Measurements from ENCODE around the gene MDK.
A peak's percentile ranks its signal among the peaks of the same experiment; 100 is the strongest.

The MDK gene

DNA sequence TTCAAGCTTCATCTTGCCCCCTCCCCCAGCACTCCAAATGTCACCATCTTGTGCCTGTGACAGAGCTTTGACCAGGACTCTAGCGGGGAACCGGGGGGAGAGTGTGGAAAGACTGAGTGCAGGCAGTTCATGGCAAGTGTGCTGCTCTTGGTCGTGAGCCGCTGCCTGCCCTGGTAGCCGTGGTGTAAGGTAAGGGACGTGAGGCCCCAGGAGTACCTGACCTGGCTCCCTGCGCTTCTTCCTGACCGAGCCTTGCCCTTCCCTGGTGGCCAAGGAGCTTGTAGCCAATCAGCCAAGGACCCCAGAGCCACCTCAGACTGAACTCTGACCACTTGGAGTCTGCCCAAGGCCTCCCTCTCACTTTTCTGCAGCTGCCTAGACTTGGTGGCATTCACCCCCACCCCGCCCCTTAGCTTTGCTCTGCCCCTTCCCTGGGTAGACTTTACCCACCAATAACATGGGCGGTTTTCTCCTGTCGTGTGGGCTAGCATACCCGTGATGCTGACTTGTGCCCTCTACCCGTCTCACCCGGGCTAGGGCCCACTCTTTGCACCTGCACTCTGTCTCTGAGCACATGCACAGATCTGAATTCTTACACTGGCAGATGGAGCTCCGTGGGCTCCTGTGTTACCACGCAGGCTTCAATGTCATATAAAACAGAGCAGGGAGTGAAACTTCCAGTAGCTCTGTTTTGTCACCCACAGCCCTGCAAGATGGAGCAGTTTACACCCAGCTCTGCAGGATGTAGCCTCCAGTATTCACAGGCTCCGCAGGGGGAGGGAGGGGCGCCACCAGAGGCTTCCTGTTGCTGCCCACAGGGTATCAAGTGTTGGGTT, 32.7 kb upstream of the MDK start:
- DNase-seq = no peak

DNA sequence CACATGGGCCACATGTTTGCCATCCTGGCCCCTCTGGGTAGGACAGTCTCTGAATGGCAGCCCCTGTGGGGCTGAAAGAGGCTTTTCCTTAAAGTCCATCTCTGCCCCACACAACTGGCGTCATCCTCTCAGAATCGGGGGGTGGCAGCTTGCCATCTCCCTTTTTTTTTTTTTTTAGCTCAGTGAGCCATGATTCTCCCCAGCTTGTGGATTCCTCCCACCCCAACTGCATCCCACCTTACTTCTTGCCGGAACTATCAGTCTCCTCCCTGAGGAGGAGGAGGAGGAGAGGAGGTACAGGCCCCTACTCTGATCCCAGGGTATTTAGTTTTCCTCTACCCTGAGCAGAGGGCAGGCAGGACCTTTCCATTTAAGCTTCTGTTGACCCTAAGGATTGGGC, 30.8 kb upstream of the MDK start:
- DNase-seq = no peak

GRCh38 chr11:46351148-46351547, 30.3 kb upstream of the MDK start:
- no peak for DNase-seq

DNA sequence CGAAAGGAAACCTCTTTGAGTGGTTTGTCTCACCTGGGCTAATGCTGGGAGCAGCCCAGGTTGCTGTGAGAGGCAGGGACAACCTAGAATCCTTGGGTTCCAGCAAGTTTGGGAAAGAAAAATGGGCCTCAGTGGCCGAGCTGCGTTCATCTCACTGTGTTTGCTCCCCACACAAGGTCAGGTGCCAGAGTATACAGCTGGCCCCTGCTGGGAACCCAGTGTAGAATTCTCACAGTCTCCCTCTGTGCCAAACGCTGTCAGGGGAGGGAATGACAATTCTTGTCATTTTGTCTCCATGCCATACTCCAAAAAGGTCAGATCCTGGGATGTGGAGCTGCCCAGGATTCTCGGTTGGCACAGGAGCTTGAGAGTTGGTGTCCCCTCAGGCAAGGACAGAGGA, 29.9 kb upstream of the MDK start:
- no peak for DNase-seq

GRCh38 chr11:46352063-46352841, 29.2 kb upstream of the MDK start:
- DNase-seq = peak; percentile 75

DNA sequence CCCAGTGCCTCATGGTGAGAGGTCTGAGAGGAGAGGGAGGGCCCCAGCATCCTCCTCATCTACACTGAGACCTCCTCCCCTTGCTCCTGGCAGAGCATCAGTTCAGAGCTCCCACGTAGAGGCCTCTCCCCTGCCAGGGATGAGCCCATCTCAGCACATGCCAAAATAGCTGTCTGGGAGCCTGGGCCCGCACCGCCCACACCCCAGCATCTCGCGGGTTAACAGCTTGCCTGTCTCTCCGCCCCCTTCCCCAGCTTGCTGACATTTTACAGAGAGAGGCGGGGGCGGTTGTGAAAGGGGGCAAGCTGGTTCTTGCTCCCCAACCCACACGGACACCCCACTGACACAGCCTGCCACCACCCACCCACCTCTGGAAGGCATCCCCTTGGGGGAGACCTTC, 27.8 kb upstream of the MDK start:
- DNase-seq = no peak

GRCh38 chr11:46356924-46357482, 24.5 kb upstream of the MDK start:
- peak; percentile 83 for DNase-seq

DNA sequence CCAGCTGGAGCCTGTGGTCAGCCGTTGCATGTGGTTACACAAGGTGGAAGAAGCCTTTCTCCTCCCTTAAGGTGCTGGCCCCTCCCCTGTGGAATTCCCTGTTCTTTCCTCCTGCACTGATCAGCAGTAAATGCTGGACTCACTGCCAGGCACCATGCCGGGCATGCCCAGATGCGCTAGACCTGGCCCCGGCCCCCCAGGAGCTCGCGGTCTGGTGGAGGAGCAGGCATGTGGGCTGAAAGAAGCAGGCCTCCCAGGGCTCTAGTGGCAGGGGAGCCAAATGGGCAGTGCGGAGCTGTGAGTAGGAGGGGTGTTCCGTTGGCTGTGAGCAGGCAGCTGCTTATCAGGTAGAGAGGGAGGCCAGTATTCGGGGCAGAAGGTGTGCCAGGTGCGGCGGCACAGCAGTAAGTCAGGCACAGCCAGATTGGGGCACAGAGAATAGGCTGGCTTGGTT, 24.0 kb upstream of the MDK start:
- DNase-seq = peak; percentile 42

- no peak for DNase-seq
Observed at GRCh38 chr11:46359953-46360352, 21.5 kb upstream of the MDK start.

DNA sequence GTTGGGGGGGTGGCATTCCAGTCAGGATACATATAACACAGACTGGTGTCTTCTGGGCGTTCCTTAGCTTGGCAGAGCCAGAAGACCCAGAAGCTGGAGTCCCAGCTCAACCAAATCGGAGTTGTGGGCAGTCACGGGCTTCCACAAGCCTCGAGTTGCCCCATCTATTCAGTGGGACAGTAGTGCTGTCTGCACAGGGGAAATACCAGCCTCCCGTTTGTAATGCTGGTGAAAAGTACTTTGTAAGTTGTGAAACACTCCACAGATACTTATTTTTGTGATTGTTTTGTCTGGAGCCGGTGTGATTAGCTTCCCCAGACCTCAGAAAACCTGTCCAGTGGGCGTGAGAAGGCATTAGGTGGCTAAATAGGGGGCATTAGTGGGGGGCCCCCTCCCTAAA, 20.6 kb upstream of the MDK start:
- peak; percentile 77 for DNase-seq

GRCh38 chr11:46361283-46362155, 19.9 kb upstream of the MDK start:
- DNase-seq = peak; percentile 90

- no peak for DNase-seq
Observed at GRCh38 chr11:46362156-46363030, 19.1 kb upstream of the MDK start.

GRCh38 chr11:46363031-46363407, 18.4 kb upstream of the MDK start:
- DNase-seq = peak; percentile 93

DNA sequence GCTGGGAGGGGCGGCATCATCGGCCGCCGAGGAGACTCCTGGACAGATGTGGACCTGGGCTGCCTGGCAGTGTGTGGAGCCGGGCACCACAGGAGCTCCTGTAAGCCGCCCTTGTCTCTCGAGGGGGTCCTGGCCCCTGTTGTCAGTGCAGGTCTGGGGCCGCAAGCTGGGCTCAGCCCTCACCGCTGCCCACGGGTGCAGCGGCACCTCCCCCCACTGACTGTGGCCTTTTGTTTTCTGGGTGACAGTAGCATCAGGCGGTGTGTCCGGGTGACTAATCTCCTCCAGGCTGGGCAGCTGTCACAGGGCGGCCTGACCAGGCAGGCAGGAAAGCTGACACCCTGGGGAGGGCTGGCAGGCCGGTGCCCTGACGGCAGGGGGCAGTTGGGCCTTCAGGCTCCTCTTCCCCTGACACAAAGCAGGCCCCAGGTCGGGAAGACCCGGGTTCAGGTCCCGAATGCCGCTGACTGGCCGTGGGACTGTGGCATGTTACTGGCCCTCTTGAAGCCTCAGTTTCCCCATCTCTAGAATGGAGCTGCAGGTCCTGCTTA, 17.9 kb upstream of the MDK start:
- peak; percentile 86 for DNase-seq

DNA sequence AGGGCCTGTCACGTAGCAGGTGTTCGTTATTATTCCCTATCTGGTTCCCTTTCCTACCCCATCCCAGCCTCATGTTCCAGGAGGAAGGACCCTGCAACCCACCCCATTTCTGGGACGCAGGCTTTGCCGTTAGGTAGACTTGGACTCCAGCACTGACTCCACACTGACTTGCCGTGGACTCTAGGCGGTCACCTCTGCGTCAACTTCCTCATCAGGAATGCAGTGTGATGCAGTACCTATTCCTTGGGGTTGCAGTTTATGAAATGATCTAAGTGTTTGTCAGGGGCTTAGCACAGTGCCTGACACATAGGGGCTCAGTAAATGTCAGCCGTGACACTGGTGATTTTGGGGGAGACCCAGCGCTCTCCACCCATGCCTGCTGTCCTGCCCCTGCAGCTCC, 17.4 kb upstream of the MDK start:
- no peak for DNase-seq

DNA sequence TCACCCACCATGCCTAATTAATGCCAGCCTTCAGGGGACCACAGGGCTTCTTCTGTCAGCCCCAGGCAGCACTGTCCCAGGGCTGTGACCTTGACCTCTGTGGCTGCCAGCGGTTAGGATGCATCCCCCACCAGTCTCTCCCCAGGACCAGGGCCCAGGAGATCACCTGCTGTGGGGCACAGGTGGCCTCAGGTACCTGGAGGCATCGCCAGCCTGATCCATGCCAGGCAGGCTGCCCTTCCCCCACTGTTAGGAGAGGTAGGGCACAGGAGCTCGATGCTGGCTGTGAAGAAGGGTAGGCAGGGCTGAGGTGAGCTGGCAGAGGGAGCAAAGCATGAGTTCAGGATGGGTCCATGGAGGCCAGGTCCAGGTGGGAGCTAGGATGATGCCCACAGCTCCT, 16.7 kb upstream of the MDK start:
- no peak for DNase-seq

- no peak for DNase-seq
Observed at GRCh38 chr11:46366260-46366659, 15.2 kb upstream of the MDK start.

DNA sequence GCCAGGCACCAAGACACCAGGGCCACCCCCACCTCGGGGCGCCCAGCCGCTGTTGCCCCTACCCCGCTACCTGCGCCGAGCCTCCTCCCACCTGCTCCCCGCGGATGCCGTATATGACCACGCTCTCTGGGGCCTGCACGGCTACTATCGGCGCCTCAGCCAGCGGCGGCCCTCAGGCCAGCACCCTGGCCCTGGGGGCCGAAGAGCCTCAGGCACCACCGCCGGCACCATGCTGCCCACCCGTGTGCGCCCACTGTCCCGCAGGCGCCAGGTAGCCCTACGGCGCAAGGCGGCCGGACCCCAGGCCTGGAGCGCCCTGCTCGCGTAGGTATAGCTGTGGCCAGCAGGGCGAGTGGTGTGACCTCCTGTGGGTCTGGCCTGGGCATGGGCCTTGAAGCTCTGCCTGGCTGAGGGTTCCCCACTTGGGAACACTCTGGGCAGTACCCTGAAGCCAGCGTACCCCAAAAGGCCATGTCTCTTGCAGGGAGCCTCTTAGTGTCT, 14.8 kb upstream of the MDK start:
- DNase-seq = no peak

GRCh38 chr11:46367244-46367915, 14.1 kb upstream of the MDK start:
- peak; percentile 80 for DNase-seq

DNA sequence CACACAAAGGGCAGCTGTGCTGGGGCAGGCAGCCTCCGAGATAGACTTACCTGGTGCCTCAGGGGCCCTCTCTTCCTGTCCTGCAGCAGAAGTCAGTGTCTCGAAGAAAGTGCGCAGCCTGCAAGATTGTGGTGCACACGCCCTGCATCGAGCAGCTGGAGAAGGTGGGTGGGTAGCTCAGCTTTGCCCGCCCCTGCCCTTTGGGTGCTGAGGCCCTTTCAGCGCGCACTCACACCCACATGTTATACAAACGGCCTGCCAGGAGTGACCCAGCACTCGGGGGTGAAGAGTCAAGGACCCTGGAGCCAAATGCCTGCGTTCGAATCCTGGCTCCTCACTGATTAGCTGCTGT, 13.6 kb upstream of the MDK start:
- no peak for DNase-seq

Measured in suppressor macrophage treated with lipopolysaccharide for 4 hours (primary cell).